Activated naive CD4-positive, alpha-beta T cell treated with anti-CD3 and anti-CD28 coated beads, Interleukin-2, amount 50 U/mL, for 16 hours (primary cell): Measurements from ENCODE around the gene ZNF66.
A peak's percentile ranks its signal among the peaks of the same experiment; 100 is the strongest.
"Not testable (repeated sequence)": the region's sequence is repeated elsewhere in the genome, so short reads cannot be mapped to it uniquely, and the experiment has no call there.

Experiments used
- DNase-seq: peaks from one replicate; pipeline ENCODE4 v3.0.0-alpha.2; 2020

Gene ZNF66

DNA sequence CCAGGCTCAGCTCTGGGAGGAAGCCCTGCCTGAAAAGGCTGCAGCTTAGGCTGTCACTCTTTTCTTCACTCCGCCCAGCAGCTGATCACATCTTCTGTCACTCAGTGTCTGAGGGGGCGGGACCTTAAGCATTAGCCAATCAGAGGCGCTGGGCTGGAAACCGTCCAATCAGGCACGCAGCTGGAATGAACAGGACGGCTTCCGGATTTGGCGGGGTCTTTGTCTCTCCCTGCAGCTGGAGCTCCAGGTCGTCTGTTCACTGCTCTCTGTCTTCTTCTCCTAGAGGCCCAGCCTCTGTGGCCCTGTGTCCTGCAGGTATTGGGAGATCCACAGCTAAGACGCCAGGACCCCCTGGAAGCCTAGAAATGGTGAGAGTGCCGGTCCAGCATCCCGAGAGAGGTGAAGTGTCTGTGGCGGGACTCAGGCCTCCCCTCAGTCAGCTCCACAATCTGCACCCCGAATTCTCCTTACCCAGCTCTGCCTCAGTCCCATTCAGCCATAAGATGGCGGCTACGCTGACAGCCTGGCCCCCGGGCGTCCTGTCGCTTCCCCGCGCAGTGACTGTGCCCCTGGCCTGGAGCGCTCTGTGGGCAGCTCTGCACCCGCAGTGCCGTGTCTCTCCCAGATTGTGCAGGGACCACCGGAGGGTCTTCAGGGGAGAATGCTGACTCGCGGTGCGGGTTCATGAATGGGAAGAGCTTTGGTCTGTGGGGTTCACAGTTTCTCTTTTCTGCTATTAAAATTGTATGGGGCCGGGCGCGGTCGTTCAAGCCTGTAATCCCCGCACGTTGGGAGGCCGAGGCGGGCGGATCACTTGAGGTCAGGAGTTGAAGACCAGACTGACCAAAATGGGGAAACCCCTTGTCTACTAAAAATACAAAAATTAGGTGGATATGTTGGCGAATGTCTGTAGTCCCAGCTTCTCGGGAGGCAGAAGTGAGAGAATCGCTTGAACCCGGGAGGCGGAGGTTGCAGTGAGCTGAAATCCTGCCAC is at the start of gene ZNF66:
ZNF66 (plus strand) TSS at position 222 of the 994 bp plus-strand sequence; CDS start at position 366, 144 bp downstream.
- DNase-seq = peak; percentile 93

DNA sequence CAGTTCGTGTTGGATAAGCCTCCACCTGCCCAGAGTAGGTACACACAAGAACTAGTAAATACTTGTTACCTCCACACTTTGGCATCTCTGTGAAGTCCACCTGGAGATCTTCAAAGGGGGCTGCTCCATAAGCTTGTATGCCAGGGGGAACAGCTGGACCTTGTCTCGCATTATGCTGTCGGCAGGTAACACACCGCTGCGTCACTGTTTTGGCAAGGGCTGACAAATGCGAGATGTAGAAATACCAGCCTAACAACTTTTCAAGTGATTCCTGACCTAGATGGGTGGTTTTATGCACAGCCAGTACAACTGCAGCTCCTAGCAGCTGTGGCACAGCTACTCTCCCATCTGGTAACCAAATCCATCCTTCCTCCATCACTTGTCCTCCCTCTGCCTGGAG is 25.9 kb upstream of the ZNF66 start:
- not testable (repeated sequence) for DNase-seq

DNA sequence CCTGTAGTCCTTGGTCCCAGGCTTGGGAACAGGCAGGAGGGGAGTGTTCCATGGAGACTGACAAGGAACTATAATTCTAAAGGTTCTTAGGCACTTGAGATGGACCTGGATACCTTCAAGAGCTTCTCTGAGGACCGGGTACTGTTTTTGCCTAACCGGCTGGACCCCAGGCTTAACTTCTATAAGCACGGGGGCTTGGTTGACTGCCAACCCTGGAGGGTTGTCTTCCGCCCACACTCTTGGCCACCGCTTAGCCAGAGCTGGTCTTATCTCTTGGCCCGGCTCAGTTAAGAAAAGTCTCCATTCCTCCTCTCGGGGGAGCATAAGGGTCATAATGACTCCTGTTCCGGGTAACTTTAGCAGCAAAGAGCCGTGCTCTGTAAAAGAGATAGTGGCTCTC is 23.8 kb upstream of the ZNF66 start:
- DNase-seq = not testable (repeated sequence)

DNA sequence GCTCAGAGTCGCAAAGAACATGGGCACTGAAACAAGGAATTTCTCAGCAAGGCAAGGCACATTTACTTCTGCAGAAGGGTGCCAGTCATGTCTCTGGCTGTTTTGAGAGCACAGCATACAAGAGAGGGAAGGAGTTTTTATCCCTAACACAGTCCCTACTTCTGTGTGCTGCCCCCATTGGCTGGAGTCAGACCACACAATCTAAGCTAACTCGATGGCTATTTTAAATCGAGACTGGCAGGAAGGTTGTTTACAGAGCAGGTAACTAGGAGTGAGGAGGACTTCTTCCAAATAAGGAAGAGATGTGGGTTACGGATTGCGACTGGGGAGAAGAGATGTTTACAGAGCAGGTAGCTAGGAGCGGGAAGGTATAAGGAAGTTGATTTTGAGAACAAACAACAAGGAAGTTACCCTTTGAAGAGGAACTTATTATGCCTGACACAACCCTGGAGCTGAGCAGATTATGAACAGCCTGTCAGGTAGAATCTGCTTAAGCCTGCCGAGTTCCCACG is 6.8 kb upstream of the ZNF66 start:
- DNase-seq = not testable (repeated sequence)

DNA sequence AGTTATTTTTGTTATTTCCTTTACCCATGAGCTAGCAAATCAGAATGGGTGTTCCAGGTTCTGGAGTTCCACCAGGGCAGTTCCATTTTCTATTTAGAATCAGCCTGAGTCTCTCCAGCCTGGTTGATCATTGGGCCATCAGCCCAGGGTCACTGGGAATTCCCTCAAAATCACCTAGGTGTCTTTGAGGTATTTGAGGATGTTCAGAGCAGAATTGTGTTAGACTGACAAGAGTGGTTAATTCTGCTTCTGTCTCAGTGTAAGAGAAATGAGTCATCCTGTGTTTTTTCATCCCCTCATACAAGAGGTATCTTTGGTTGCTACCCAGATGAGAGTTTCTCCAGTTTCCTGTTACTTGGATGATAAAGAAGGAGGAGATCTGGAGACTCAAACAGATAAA is 11.7 kb downstream of the ZNF66 start:
- DNase-seq = no peak

DNA sequence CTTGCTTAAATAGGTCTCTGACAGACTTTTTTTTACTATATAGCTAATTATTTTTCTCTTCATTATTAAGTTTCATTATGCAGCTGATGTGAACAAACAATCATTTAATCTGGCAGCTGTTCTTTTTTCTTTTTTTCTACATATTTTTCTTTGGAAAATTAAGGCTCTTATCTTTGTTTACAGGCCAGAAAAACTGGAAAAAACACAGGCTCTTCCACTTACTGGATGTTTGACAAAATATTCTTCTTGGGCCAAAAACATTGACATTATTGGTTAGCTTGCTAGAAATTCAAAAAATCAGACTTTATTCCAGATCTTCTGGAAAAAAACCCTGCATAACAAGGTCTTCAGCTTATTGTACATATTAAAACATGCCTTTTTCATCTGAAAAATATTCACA is 15.7 kb downstream of the ZNF66 start:
- no peak for DNase-seq

DNA sequence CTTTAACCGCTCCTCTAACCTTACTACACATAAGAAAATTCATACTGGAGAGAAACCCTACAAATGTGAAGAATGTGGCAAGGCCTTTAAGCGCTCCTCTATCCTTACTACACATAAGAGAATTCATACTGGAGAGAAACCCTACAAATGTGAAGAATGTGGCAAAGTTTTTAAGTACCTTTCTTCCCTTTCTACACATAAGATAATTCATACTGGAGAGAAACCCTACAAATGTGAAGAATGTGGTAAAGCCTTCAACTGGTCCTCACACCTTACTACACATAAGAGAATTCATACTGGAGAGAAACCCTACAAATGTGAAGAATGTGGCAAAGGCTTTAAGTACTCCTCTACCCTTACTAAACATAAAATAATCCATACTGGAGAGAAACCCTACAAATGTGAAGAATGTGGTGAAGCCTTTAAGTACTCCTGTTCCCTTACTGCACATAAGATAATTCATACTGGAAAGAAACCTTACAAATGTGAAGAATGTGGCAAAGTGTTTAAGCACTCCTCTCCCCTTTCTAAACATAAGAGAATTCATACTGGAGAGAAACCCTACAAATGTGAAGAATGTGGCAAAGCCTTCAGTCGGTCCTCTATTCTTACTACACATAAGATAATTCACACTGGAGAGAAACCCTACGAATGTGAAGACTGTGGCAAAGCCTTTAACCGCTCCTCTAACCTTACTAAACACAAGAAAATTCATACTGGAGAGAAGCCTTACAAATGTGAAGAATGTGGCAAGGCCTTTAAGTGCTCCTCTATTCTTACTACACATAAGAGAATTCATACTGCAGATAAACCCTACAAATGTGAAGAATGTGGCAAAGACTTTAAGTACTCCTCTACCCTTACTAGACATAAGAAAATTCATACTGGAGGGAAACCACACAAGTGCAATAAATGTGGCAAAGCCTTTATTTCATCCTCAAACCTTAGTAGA is 30.5 kb downstream of the ZNF66 start:
- not testable (repeated sequence) for DNase-seq

DNA sequence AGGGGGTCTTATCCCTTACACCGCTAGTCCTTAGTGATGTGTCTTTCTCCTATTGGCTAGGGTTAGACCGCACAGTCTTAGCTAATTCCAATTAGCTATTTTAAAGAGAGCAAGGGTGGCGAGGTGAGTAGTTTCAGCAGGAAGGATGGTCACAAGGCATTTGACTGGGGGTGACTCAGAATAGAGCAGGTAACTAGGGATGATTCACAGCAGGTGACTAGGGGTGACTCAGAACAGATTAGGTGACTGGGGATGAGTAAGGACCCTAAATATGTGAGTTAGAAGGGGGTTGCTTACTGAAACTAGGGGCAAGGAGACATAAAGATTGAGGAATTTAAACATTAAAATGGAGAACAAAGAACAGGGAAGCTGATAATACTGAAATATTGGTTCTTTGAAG is 64.3 kb downstream of the ZNF66 start:
- no peak for DNase-seq
